ENCODE results near the gene HDAC11.

GRCh38 chr3:13474776-13475303, 5.3 kb upstream of the HDAC11 start:
- TF ChIP-seq POLR2AphosphoS5 (IDR thresholded peaks at IDR 0.05; ENCODE audit: low read length) = no peak
- no peak for TF ChIP-seq PKNOX1 (IDR thresholded peaks at IDR 0.05)
- no peak for TF ChIP-seq EZH2 (IDR thresholded peaks at IDR 0.05; ENCODE audit: borderline replicate concordance, control insufficient read depth, low read depth, low read length)
- no peak for TF ChIP-seq SIN3A (IDR thresholded peaks at IDR 0.05; ENCODE audit: low read depth, low read length)
- no peak for TF ChIP-seq RB1 (IDR thresholded peaks at IDR 0.05; ENCODE audit: borderline replicate concordance)
- TF ChIP-seq CTCF (IDR thresholded peaks at IDR 0.05 in 2 of 3, conservative IDR thresholded peaks at IDR 0.05 in 1 of 3; ENCODE audit: control insufficient read depth in 2 of 3, extremely low read depth in 1 of 3, insufficient read depth in 1 of 3, low read depth in 3 of 3, low read length in 3 of 3) = no peak
